Measurements from ENCODE around the gene KRT82. TPM values are rescaled to one million over a fixed set of nuclear protein-coding genes. Genes with fewer than 3 reads are reported as not detected.

Gene KRT82
- total and polyA plus RNA-seq, 2 of the 8 experiments (the other 6 are each of a cell fraction or from before 2014, with no cell fraction given), result not detected

DNA sequence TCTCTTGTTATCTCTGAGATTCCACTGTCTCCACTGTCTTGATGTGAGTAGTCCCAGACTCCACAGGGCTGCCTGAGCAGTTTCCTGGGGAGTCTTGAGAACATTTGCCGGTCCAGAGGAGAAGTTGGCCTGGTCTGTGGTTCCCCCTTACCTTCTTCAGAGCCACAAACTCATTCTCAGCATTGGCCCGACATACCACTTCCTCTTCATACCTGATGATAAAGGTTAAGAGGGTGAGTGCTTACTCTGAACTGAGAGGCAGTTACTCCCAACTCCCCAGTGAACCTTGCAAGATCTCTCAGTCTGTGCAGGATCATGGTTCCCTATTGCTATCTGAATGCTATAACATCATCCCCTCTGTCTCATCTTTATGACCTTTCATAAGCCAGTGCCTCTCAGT is 23.3 kb downstream of the KRT82 start:
- H2BK20ac ChIP-seq (ENCODE audit: low read length), result no peak overlapping the region
- no peaks in the 10 kb centered on the region for H3K4me1 ChIP-seq (replicated peaks in 1 of 4; ENCODE audit: control insufficient read depth in 3 of 4, insufficient read depth in 4 of 4, low read length in 3 of 4)
- H3K4me2 ChIP-seq (ENCODE audit: insufficient read depth in 1 of 2, low read depth in 2 of 2, low read length in 2 of 2), result no peak overlapping the region
- H3K9ac ChIP-seq (replicated peaks in 1 of 4; ENCODE audit: extremely low read depth in 1 of 4, low read depth in 3 of 4, low read length in 3 of 4), result no peak overlapping the region
- no peak overlapping the region for H3K4ac ChIP-seq (replicated peaks; ENCODE audit: insufficient read length, low read depth, low read length)
- ChIA-PET POLR2A (ENCODE audit: partially characterized antibody) (no interaction called here), CTCF (ENCODE audit: partially characterized antibody) (interaction anchor here (0.9 to 11.3 kb wide), 11 partner anchors 9 to 598 kb away, joined by 3 to 112 read pairs (median 6); partner anchors contain the start of gene KRT85)
- no peak overlapping the region for H3K4me3 ChIP-seq (ENCODE audit: extremely low read depth in 1 of 4, insufficient read depth in 2 of 4, low read depth in 3 of 4, low read length in 4 of 4)
- H4K91ac ChIP-seq (replicated peaks; ENCODE audit: insufficient read length, low read length), result no peak overlapping the region
- H3K23me2 ChIP-seq (ENCODE audit: low read depth, low read length), result no peaks in the 10 kb centered on the region
- no peak overlapping the region for H4K5ac ChIP-seq (ENCODE audit: insufficient read length, low read depth, low read length)
- no peak overlapping the region for H2AFZ ChIP-seq (ENCODE audit: low read length)
- no peaks in the 10 kb centered on the region for H4K20me1 ChIP-seq (replicated peaks in 1 of 2; ENCODE audit: control insufficient read depth in 1 of 2, insufficient read depth in 2 of 2, low read length in 2 of 2)
- 78% methylated on average over 2 of the region's 2 CpGs; no CpG with 5 or more reads in 1 of the 2 experiments for WGBS, 2 experiments (ENCODE audit: extremely low coverage in 1 of 2, insufficient coverage in 1 of 2, insufficient read length in 1 of 2, insufficient replicate concordance in 2 of 2, low coverage in 1 of 2, low lambda C conversion rate in 2 of 2, missing lambda C conversion rate in 1 of 2)
- no peaks in the 10 kb centered on the region for H3K36me3 ChIP-seq (ENCODE audit: control insufficient read depth in 2 of 4, insufficient read depth in 4 of 4, low read length in 3 of 4)
- no peaks in the 10 kb centered on the region for H3K27me3 ChIP-seq (replicated peaks in 1 of 4; ENCODE audit: control insufficient read depth in 3 of 4, extremely low read depth in 1 of 4, insufficient read depth in 3 of 4, low read length in 3 of 4)
- no peak overlapping the region for H3K18ac ChIP-seq (ENCODE audit: extremely low read depth, low read length)
- no peaks in the 10 kb centered on the region for H3K9me3 ChIP-seq (ENCODE audit: insufficient read depth in 2 of 2, low read depth in 1 of 2, low read length in 1 of 2)
- H3K79me1 ChIP-seq (ENCODE audit: low read depth, low read length), result no peaks in the 10 kb centered on the region; the same call in 1 of the 2 replicates
- no peaks in the 10 kb centered on the region for H3K79me2 ChIP-seq (ENCODE audit: control insufficient read depth in 1 of 2, insufficient read depth in 2 of 2, low read length in 2 of 2)
- DNase-seq (ENCODE audit: low read depth in 1 of 2, low spot score in 2 of 2) (no peak), FAIRE-seq (no peak)
- no peak overlapping the region for H2BK12ac ChIP-seq (ENCODE audit: low read depth, low read length)
- no peak overlapping the region for H4K8ac ChIP-seq (ENCODE audit: extremely low read depth, insufficient read depth, low read length)
- H3K56ac ChIP-seq (replicated peaks; ENCODE audit: insufficient read length, low read depth, low read length), result no peak overlapping the region
- H3K23ac ChIP-seq (ENCODE audit: insufficient read length), result no peak overlapping the region
- H3K14ac ChIP-seq (ENCODE audit: insufficient read length), result no peak overlapping the region
- H2AK5ac ChIP-seq (ENCODE audit: low read depth, low read length), result no peak overlapping the region
- H2BK120ac ChIP-seq (replicated peaks; ENCODE audit: low read depth, low read length), result no peak overlapping the region
- no peak overlapping the region for H2BK5ac ChIP-seq (ENCODE audit: low read depth, low read length)
- no peak overlapping the region for H2BK15ac ChIP-seq (ENCODE audit: low read length)
- no peak overlapping the region for H3K27ac ChIP-seq (ENCODE audit: low read depth, low read length)
- TF ChIP-seq SIX5 (IDR thresholded peaks at IDR 0.05; ENCODE audit: low read depth, low read length), result no peak
- no peak for TF ChIP-seq GTF2F1 (IDR thresholded peaks at IDR 0.05; ENCODE audit: borderline replicate concordance, low read depth, low read length)
- TF ChIP-seq TCF12 (IDR thresholded peaks at IDR 0.05; ENCODE audit: low read depth, low read length), result no peak
- no peak for TF ChIP-seq BACH1 (IDR thresholded peaks at IDR 0.05; ENCODE audit: low read length)
- TF ChIP-seq, protein P1, sequence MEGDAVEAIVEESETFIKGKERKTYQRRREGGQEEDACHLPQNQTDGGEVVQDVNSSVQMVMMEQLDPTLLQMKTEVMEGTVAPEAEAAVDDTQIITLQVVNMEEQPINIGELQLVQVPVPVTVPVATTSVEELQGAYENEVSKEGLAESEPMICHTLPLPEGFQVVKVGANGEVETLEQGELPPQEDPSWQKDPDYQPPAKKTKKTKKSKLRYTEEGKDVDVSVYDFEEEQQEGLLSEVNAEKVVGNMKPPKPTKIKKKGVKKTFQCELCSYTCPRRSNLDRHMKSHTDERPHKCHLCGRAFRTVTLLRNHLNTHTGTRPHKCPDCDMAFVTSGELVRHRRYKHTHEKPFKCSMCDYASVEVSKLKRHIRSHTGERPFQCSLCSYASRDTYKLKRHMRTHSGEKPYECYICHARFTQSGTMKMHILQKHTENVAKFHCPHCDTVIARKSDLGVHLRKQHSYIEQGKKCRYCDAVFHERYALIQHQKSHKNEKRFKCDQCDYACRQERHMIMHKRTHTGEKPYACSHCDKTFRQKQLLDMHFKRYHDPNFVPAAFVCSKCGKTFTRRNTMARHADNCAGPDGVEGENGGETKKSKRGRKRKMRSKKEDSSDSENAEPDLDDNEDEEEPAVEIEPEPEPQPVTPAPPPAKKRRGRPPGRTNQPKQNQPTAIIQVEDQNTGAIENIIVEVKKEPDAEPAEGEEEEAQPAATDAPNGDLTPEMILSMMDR (IDR thresholded peaks at IDR 0.05; ENCODE audit: control extremely low read depth in 1 of 3, insufficient read depth in 1 of 3, low read depth in 1 of 3, low read length in 3 of 3), result no peak
- TF ChIP-seq KDM5A (IDR thresholded peaks at IDR 0.05; ENCODE audit: low read length), result no peak
- TF ChIP-seq EP300 (IDR thresholded peaks at IDR 0.05; ENCODE audit: borderline replicate concordance in 1 of 2, low read depth in 2 of 2, low read length in 2 of 2), result no peak
- TF ChIP-seq SP4 (IDR thresholded peaks at IDR 0.05; ENCODE audit: low read length), result no peak
- TF ChIP-seq CREB1 (IDR thresholded peaks at IDR 0.05), result no peak
- TF ChIP-seq SRF (IDR thresholded peaks at IDR 0.05; ENCODE audit: low read depth, low read length), result no peak
- TF ChIP-seq CHD2 (IDR thresholded peaks at IDR 0.05; ENCODE audit: low read length), result no peak
- TF ChIP-seq CTBP2 (IDR thresholded peaks at IDR 0.05; ENCODE audit: borderline replicate concordance, insufficient read depth, insufficient read length, low read length), result no peak
- no peak for TF ChIP-seq NANOG (IDR thresholded peaks at IDR 0.05; ENCODE audit: insufficient read depth, low read depth, low read length, poor library complexity, severe bottlenecking)
